HG03432 (cell line): ENCODE measurements around the gene ENAH.

Experiments used
- ATAC-seq: cut with Tn5 transposase; IDR thresholded peaks from one replicate; pipeline ENCODE4 v1.9.1; 2021; ENCODE audit warnings: mild to moderate bottlenecking, moderate library complexity; ENCODE audit not compliant: unreplicated experiment

ENAH gene

GRCh38 chr1:225608014-225608796 lies 44.7 kb downstream of the ENAH start:
- ATAC-seq = no peak

DNA sequence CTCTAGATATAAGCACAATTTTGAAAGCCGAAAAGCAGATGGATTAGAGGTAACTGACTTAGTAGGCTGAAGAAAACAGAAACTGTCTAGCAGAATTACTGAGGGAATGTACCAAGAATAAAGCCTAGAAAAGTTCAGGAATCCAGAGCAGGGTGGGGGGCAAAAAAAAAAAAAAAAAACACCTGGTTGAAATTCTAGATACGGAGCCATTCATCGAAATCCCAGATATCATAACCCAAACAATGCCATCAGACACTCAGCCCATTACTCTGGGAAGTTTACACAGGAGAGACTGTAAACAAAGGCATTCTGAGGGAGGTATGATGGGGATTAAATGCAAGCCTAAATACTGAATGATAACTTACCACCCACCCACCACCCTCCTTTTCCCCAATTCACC lies 45.6 kb downstream of the ENAH start:
- ATAC-seq = no peak

- no peak for ATAC-seq
These were observed 49.2 kb downstream of the ENAH start for GRCh38 chr1:225603538-225604354.

DNA sequence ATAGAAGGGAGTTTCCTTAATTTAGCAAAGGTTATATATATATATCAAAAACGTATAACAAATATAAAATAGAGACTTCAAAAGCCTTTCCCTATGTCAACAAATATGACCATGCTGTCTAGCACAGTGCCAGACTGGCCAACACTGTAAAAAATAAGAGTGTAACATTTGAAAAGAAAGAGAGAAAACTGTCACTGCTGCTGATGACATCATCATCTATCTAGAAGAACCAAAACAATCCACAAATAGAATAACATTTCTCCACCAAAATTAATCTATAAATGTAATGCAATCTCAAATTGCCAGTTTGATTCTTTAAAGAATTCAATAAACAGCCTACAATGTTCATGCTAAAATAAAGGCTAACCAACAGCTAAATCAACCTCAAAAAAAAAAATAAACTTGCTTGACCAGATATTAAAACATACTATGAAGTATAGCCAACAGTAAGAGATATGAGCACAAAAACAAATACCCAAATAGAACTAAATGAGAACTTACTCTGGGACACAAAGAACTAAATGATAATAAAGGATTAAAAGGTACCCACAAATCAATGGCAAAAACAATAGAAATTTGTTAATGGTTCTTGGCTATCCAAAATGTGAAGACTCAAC lies 50.2 kb downstream of the ENAH start:
- ATAC-seq = no peak

- ATAC-seq = no peak
These were observed 50.9 kb downstream of the ENAH start for GRCh38 chr1:225601902-225602589.

DNA sequence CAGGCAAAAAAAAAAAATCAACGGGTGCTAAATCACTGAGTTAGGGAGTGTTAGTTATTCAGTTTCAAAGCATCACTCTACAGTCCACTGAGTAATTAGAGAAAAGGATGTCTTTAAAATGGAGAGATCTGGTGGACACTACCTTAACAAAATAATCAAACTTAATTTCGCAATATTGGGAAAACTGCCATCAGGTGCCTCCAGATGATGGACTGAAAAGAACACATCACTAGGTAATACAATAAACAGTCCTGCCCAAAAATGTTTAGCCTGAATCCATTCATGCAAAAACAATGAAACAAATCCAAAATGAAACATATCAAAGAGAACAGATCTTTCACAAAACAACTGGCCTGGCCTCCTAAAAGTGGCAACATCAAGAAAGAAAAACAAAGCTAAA lies 54.1 kb downstream of the ENAH start:
- no peak for ATAC-seq

GRCh38 chr1:225597926-225598575 lies 54.9 kb downstream of the ENAH start:
- ATAC-seq = no peak

DNA sequence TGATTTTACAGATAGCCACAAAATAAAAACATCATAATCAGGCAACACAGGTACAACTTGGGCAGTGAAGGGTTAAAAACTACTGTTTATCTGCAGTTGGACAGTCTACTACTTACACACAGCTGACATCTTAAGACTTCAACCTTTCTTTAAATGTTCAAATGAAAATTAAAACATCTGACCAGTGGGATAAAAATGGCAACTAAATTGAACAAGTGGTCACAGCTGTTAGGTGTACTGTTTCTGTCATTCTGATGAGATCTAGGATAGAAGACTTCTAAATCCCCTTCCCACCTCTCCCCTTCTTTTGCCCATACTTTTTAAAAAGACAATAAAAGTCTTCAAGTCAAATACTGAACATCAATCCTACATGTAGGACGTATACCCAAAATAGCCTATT lies 56.2 kb downstream of the ENAH start:
- no peak for ATAC-seq

- ATAC-seq = no peak
These were observed 56.9 kb downstream of the ENAH start for GRCh38 chr1:225595974-225596551.

GRCh38 chr1:225595452-225595851 lies 57.5 kb downstream of the ENAH start:
- ATAC-seq = no peak

DNA sequence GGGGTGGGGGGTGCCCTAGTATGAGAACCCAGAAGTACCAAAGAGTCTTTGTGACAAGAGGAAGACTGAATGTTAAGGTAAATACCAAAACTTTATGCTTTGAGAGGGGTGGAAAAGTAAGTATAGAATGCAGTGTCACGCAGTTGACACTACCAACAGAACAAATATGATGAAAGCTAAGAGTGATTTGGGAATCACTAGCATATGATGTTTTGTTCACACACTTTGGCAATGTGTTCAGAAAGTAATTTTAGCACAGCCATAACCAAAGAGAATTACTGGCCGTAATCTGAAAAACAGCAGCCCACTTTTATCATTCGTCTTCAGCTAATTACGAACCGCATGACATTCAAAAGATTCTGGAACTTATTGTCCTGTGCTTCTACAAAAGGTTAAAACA lies 59.5 kb downstream of the ENAH start:
- no peak for ATAC-seq

- ATAC-seq = no peak
These were observed 60.4 kb downstream of the ENAH start for GRCh38 chr1:225592362-225593025.

GRCh38 chr1:225587310-225587709 lies 65.6 kb downstream of the ENAH start:
- no peak for ATAC-seq

DNA sequence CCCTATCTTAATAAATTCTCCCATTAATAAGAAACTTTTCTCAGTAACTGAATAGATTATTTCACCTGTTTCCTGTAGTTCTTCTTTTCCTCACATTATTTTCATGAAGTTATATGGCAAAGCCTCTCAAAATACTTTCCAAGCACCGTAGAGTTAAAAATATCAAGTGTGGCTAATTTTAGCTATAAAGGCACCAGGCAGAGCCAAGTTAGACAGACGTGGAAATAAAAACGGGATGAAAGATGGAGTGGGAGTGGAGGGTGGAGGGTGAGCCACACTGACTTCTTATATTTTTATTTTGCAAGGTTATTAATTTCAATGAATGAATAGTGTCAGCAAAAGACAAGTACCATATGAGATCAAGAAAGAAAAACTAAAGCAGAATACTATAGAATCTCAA lies 71.7 kb downstream of the ENAH start:
- no peak for ATAC-seq

DNA sequence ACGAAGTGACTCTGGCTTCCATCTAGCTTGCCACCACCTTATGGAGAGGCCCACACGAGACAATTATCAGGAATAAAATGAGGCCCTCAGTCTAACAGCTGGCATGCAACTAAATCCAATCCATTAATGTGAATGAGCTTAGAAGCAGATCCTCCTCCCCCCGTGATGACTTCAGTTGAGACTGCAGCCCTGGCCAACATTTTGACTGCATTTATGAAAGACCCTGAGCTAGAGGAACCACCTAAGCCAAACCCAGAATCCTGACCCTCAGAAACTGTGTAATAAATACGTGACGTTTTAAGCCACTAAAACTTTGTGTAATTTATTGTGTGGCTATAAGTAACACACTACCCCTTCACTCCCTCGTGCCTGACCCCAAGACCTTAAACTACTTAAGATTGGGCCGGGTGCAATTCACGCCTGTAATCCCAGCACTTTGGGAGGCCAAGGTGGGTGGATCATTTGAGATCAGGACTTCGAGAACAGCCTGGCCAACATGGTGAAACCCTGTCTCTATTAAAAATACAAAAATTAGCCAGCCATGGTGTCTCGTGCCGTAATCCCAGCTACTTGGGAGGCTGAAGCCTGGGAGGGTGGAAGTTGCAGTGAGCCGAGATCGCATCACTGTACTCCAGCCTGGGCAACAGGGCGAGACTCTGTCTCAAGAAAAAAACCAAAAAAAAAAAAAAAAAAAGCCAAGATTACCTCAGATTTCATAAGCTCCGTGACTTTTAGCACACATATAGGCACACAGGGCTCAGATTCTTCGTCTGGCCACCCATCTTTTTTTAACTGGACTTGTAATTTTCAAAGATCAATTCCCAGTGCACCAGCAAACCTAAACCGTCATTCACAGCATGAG lies 72.5 kb downstream of the ENAH start:
- no peak for ATAC-seq

GRCh38 chr1:225578251-225578977 lies 74.5 kb downstream of the ENAH start:
- ATAC-seq = no peak

GRCh38 chr1:225577241-225577640 lies 75.7 kb downstream of the ENAH start:
- ATAC-seq = no peak

- ATAC-seq = no peak
These were observed 79.7 kb downstream of the ENAH start for GRCh38 chr1:225573216-225573615.
